CD1c-positive myeloid dendritic cell (primary cell): ENCODE measurements around the gene SYNPO.
A peak's percentile ranks its signal among the peaks of the same experiment; 100 is the strongest.

Experiments used
- DNase-seq: peaks from one replicate; pipeline ENCODE4 v3.0.0-alpha.2; 2016; ENCODE audit errors: extremely low spot score

SYNPO gene

GRCh38 chr5:150641006-150641570 is 628 bp downstream of the SYNPO start:
- peak; percentile 37 for DNase-seq

- no peak for DNase-seq
These were observed 1.5 kb downstream of the SYNPO start for GRCh38 chr5:150641824-150642566.

GRCh38 chr5:150642567-150642927 is 2.1 kb downstream of the SYNPO start:
- no peak for DNase-seq

GRCh38 chr5:150642991-150643710 is 2.7 kb downstream of the SYNPO start:
- DNase-seq = no peak

GRCh38 chr5:150644058-150644457 is 3.6 kb downstream of the SYNPO start:
- no peak for DNase-seq

GRCh38 chr5:150644514-150644913 is 4.1 kb downstream of the SYNPO start:
- no peak for DNase-seq

- DNase-seq = no peak
These were observed 4.7 kb downstream of the SYNPO start for GRCh38 chr5:150645070-150645700.

GRCh38 chr5:150647275-150648251 is 7.1 kb downstream of the SYNPO start:
- DNase-seq = no peak

- DNase-seq = no peak
These were observed 8.0 kb downstream of the SYNPO start for GRCh38 chr5:150648294-150649107.

GRCh38 chr5:150649108-150650020 is 8.9 kb downstream of the SYNPO start:
- DNase-seq = no peak

GRCh38 chr5:150650021-150651006 is 9.9 kb downstream of the SYNPO start:
- no peak for DNase-seq

- DNase-seq = no peak
These were observed 10.9 kb downstream of the SYNPO start for GRCh38 chr5:150651382-150651781.

- DNase-seq = no peak
These were observed 11.6 kb downstream of the SYNPO start for GRCh38 chr5:150651924-150652671.

- DNase-seq = no peak
These were observed 12.8 kb downstream of the SYNPO start for GRCh38 chr5:150653145-150653761.

- no peak for DNase-seq
These were observed 13.5 kb downstream of the SYNPO start for GRCh38 chr5:150653762-150654556.

- no peak for DNase-seq
These were observed 14.8 kb downstream of the SYNPO start for GRCh38 chr5:150655221-150655620.
